Right ventricle myocardium inferior (tissue), 1 donor: Measurements from ENCODE around the gene NAXE. TPM values are rescaled to one million over a fixed set of nuclear protein-coding genes. Genes with fewer than 3 reads are reported as not detected.
"Not testable (repeated sequence)": the region's sequence is repeated elsewhere in the genome, so short reads cannot be mapped to it uniquely, and the experiment has no call there.

Source experiments
- ATAC-seq: fragments of 200-7000 bp; cut with Tn5 transposase; one replicate; pipeline ENCODE4 v1.9.1; 2020; ENCODE audit warnings: mild to moderate bottlenecking, moderate library complexity
- DNase-seq: peaks from one replicate; pipeline ENCODE4 v3.0.0; 2021; ENCODE audit errors: missing footprints
- intact Hi-C: fragments of 100-400 bp; cut with DNase I; formaldehyde crosslinking; loops from one replicate; pipeline ENCODE4 v1.11.0; 2022
- long read RNA-seq: library from polyadenylated mRNA; unstranded; transcript quantifications from one replicate; pipeline ENCODE4 v2.0.0, GENCODE V29; 2021
- total RNA-seq: library from RNA; stranded (reverse); fragmentation: NEBNext Ultra II Directional; extraction: Animal tissue kit (Norgen Biotek cat#: 25700); gene quantifications from one replicate; pipeline ENCODE4 v1.2.1, GENCODE V29; 2021
- donor health status: DM: no; HTN: yes; CAD: no; lungs with severe emphysema.

Gene NAXE
- total RNA-seq = 116 TPM
- long read RNA-seq, transcript NAXE-203 (6 exons, 1,125 nt) = major isoform, 64 of 78 reads
- long read RNA-seq, partial matches to known transcripts = 3 of 78 reads
- long read RNA-seq, other reads (novel, unspliced or antisense) = 9 of 78 reads

DNA sequence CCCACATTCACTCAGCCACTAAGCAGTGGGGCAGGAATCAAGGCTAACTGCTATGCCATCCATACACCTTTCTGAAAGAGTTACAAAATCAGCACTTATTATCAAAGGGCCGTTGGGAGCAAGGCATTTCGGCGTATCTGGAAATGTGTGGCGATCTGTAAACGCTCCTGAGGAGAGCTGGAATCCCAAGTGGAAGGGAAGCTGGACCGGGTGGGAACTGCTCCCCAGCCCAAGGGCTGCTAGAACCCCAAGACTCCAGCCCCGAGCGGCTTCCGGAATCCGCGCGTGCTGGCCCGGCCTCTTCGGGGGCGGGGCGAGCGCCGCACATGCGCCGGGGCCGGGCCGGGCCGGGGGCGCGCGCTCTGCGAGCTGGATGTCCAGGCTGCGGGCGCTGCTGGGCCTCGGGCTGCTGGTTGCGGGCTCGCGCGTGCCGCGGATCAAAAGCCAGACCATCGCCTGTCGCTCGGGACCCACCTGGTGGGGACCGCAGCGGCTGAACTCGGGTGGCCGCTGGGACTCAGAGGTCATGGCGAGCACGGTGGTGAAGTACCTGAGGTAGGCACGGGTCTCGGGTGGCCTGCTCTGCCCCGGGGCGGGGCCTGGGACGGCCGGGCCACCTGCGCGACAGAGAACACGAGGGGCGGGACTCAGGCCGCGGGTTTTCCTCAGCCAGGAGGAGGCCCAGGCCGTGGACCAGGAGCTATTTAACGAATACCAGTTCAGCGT lies at the start of gene NAXE:
Gene NAXE (plus strand): TSS at position 345 of the 726 bp plus-strand sequence. CDS start 29 bp downstream, at position 374.
- DNase-seq (peak; percentile 88), ATAC-seq (peak; percentile 97)
- intact Hi-C loops = loop anchor here (5.0 kb wide), 1 partner anchor 84 kb away; no protein-coding TSS in a partner anchor

GRCh38 chr1:156543066-156543465 lies 48.5 kb upstream of the NAXE start:
- intact Hi-C loops = no loop called here
- ATAC-seq = no peak
- DNase-seq = no peak

- ATAC-seq (no peak), DNase-seq (no peak)
- intact Hi-C loops = no loop called here
Observed at GRCh38 chr1:156544592-156545102, 46.9 kb upstream of the NAXE start.

- ATAC-seq = no peak
- intact Hi-C loops = no loop called here
- DNase-seq = no peak
Observed at GRCh38 chr1:156546267-156546666, 45.3 kb upstream of the NAXE start.

DNA sequence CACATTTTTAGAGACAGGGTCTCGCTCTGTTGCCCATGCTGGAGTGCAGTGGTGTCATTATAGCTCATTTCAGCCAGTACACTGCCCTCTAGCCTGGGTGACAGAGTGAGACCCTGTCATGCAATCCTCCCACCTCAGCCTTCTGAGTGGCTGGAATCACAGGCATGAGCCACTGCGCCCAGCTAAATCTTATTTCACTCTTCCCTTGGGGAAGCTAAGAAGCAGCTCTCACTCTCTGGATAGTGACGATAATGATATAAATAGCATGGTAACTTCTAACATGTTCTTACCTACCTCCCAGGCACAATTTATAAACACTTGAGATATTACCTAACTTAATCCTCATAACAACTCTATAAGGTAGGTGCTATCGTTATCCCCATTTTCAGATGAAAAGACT lies 44.1 kb upstream of the NAXE start:
- no peak for DNase-seq
- intact Hi-C loops = no loop called here
- no peak for ATAC-seq

- DNase-seq (no peak), ATAC-seq (no peak)
- intact Hi-C loops = no loop called here
Observed at GRCh38 chr1:156547982-156548381, 43.6 kb upstream of the NAXE start.

GRCh38 chr1:156549390-156549789 lies 42.2 kb upstream of the NAXE start:
- intact Hi-C loops = no loop called here
- DNase-seq (no peak), ATAC-seq (no peak)

DNA sequence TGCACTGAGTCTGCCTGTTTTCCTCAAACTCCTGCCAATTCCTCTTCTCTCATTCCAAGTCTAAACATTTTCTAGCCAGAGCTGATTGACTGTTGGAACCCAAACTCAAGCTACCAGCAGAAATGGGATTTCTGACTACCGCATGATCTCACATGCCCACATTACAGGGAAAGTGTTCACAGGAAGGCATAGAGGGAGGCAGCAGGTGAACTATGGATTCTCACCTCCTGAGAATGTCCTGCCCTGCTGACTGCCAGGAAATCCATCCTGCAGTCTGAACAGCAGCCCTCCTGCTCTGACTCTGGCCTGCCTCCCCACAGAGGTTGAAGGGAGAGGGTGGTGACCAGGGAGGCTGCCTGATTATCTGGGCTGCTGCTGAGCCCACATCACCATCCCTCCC lies 41.7 kb upstream of the NAXE start:
- DNase-seq = no peak
- ATAC-seq = no peak
- intact Hi-C loops = no loop called here

DNA sequence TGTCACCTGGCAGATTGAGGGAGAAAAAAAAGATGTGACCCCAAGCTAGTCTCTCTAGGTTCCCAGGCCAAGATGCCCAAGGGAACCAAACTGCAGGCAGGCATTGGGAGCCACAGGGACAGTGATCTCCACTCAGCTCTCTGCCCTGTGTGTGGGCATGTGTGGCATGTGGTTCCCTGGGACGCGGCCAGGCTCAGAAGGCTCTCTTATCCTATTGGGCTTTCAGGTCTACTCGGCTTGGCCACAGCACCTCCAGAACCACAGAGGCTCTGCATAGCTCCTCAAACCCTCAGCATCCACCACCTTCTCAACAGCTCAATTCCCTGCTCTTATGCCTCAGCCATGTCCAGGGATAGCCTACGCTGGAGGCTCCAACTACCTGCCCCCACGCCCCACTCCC lies 41.2 kb upstream of the NAXE start:
- DNase-seq = peak; percentile 76
- peak; percentile 75 for ATAC-seq
- intact Hi-C loops = no loop called here

- DNase-seq = no peak
- intact Hi-C loops = no loop called here
- ATAC-seq = no peak
Observed at GRCh38 chr1:156551066-156551643, 40.4 kb upstream of the NAXE start.

DNA sequence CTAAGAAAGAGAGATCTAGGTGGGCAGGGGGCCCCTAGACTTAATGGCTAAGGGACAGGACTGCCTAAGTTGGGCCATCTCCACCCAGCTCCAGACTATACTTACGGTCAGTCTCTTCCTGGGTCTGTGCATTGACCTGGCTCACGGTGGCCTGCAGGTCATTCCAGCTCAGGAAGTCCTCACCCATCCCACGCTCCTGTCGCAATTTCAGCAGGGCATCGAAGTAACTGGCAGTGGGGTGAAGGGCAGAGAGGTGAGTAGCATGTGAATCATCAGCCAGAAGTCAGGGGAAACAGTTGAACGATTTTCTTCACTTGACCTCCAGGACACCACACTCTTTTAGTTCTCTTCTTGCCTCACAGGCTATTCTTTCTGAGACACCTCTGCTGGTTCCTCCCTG lies 39.7 kb upstream of the NAXE start:
- ATAC-seq = no peak
- DNase-seq = no peak
- intact Hi-C loops = no loop called here

DNA sequence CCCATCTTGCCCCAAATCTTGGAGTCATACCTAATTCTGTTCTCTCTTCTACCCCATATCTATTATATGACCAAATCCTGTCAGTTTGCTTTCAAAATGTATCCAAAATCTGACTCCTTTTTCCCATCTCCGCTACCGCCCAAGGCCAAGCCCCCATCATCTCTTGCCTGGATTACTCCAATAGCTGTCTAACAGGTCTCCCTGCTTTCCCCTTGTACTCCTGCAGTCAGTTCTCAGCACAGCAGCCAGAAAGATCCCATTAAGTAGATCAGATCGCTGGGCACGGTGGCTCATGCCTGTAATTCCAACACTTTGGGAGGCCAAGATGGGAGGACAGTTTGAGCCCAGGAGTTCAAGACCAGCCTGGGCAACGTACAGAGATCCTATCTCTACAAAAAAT lies 39.1 kb upstream of the NAXE start:
- intact Hi-C loops = no loop called here
- no peak for DNase-seq
- no peak for ATAC-seq

DNA sequence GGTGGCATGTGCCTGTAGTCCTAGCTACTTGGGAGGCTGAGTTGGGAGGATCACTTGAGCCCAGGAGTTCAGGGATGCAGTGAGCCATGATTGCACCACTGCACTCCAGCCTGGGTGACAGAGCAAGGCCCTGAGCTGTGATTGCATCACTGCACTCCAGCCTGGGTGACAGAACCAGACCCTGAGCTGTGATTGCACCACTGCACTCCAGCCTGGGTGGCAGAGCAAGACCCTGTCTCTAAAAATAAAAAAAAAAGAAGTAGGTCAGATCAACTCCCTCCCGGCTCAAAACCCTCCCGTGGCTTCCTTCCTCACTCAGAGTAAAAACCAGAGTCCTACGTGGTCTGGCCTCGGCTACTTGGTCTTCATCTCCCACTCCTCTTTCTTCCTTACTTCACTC lies 38.6 kb upstream of the NAXE start:
- ATAC-seq = peak; percentile 48
- DNase-seq, intact Hi-C loops: not testable (repeated sequence)

- ATAC-seq = peak; percentile 38
- intact Hi-C loops = no loop called here
- DNase-seq = no peak
Observed at GRCh38 chr1:156553860-156554485, 37.6 kb upstream of the NAXE start.

- DNase-seq (no peak), ATAC-seq (no peak)
- intact Hi-C loops = no loop called here
Observed at GRCh38 chr1:156554971-156555370, 36.6 kb upstream of the NAXE start.

DNA sequence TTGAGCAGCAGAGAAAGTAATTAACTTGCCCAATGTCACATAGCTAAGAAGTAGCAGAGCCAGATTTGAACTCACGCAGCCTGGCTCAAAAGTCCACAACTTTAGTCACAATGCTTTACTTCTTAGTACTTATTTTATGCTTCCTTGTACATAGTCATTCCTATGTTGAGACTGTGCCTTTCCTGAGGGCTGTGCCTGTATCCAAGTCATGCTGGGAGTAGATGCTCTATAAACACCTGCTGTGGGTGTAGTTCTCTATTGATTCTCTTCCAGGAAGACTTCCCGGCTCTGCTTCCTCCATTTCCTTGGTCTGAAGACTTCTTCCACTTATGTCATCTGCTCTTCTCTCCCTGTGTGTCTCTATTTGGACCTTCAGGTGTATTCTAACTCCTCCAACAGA lies 35.9 kb upstream of the NAXE start:
- intact Hi-C loops = no loop called here
- ATAC-seq (no peak), DNase-seq (no peak)

- no peak for DNase-seq
- ATAC-seq = no peak
- intact Hi-C loops = no loop called here
Observed at GRCh38 chr1:156556354-156556753, 35.2 kb upstream of the NAXE start.

- intact Hi-C loops = no loop called here
- DNase-seq = no peak
- no peak for ATAC-seq
Observed at GRCh38 chr1:156559086-156559796, 32.3 kb upstream of the NAXE start.

GRCh38 chr1:156559797-156560385 lies 31.7 kb upstream of the NAXE start:
- DNase-seq (no peak), ATAC-seq (no peak)
- intact Hi-C loops = no loop called here
